ENCODE measurements around the gene UBASH3A.

Gene UBASH3A

GRCh38 chr21:42396799-42397745, 6.6 kb upstream of the UBASH3A start:
- Histone ChIP-seq H3K4me3 (ENCODE audit: low read depth in 1 of 2, low read length in 2 of 2) (no peak overlapping the region), H3K36me3 (ENCODE audit: control insufficient read depth in 1 of 2, insufficient read depth in 2 of 2, low read length in 2 of 2) (no peaks in the 10 kb centered on the region), H3K27ac (ENCODE audit: low read depth, low read length) (no peak overlapping the region), H3K9me3 (ENCODE audit: control insufficient read depth in 1 of 2, low read length in 2 of 2) (no peaks in the 10 kb centered on the region), H3K9ac (ENCODE audit: low read depth in 1 of 2, low read length in 2 of 2) (no peak overlapping the region), H3K4me1 (ENCODE audit: control insufficient read depth in 1 of 2, insufficient read depth in 2 of 2, low read length in 2 of 2) (peaks cover 5 to 7% of the 10 kb centered on the region in 2 donors), H3K27me3 (ENCODE audit: control insufficient read depth in 1 of 2, insufficient read depth in 2 of 2, low read length in 2 of 2) (no peaks in the 10 kb centered on the region)

GRCh38 chr21:42397746-42398394, 5.8 kb upstream of the UBASH3A start:
- Histone ChIP-seq H3K27me3 (ENCODE audit: control insufficient read depth in 1 of 2, insufficient read depth in 2 of 2, low read length in 2 of 2) (no peaks in the 10 kb centered on the region), H3K4me1 (ENCODE audit: control insufficient read depth in 1 of 2, insufficient read depth in 2 of 2, low read length in 2 of 2) (peaks cover 5 to 9% of the 10 kb centered on the region in 2 donors), H3K4me3 (ENCODE audit: low read depth in 1 of 2, low read length in 2 of 2) (no peak overlapping the region), H3K36me3 (ENCODE audit: control insufficient read depth in 1 of 2, insufficient read depth in 2 of 2, low read length in 2 of 2) (no peaks in the 10 kb centered on the region), H3K9ac (ENCODE audit: low read depth in 1 of 2, low read length in 2 of 2) (no peak overlapping the region), H3K27ac (ENCODE audit: low read depth, low read length) (no peak overlapping the region), H3K9me3 (ENCODE audit: control insufficient read depth in 1 of 2, low read length in 2 of 2) (no peaks in the 10 kb centered on the region)

- Histone ChIP-seq H3K36me3 (ENCODE audit: control insufficient read depth in 1 of 2, insufficient read depth in 2 of 2, low read length in 2 of 2) (no peaks in the 10 kb centered on the region), H3K27ac (ENCODE audit: low read depth, low read length) (no peak overlapping the region), H3K27me3 (ENCODE audit: control insufficient read depth in 1 of 2, insufficient read depth in 2 of 2, low read length in 2 of 2) (no peaks in the 10 kb centered on the region), H3K4me1 (ENCODE audit: control insufficient read depth in 1 of 2, insufficient read depth in 2 of 2, low read length in 2 of 2) (peaks cover 5 to 9% of the 10 kb centered on the region in 2 donors), H3K4me3 (ENCODE audit: low read depth in 1 of 2, low read length in 2 of 2) (no peak overlapping the region), H3K9me3 (ENCODE audit: control insufficient read depth in 1 of 2, low read length in 2 of 2) (no peaks in the 10 kb centered on the region), H3K9ac (ENCODE audit: low read depth in 1 of 2, low read length in 2 of 2) (no peak overlapping the region)
Measured at GRCh38 chr21:42398436-42399028, 5.2 kb upstream of the UBASH3A start.

- Histone ChIP-seq H3K36me3 (ENCODE audit: control insufficient read depth in 1 of 2, insufficient read depth in 2 of 2, low read length in 2 of 2) (no peaks in the 10 kb centered on the region), H3K27me3 (ENCODE audit: control insufficient read depth in 1 of 2, insufficient read depth in 2 of 2, low read length in 2 of 2) (no peaks in the 10 kb centered on the region), H3K9me3 (ENCODE audit: control insufficient read depth in 1 of 2, low read length in 2 of 2) (no peaks in the 10 kb centered on the region), H3K9ac (ENCODE audit: low read depth in 1 of 2, low read length in 2 of 2) (no peak overlapping the region), H3K4me1 (ENCODE audit: control insufficient read depth in 1 of 2, insufficient read depth in 2 of 2, low read length in 2 of 2) (peaks cover 5 to 9% of the 10 kb centered on the region in 2 donors), H3K27ac (ENCODE audit: low read depth, low read length) (no peak overlapping the region), H3K4me3 (ENCODE audit: low read depth in 1 of 2, low read length in 2 of 2) (no peak overlapping the region)
Measured at GRCh38 chr21:42400525-42400924, 3.2 kb upstream of the UBASH3A start.

- Histone ChIP-seq H3K36me3 (ENCODE audit: control insufficient read depth in 1 of 2, insufficient read depth in 2 of 2, low read length in 2 of 2) (no peaks in the 10 kb centered on the region), H3K4me3 (ENCODE audit: low read depth in 1 of 2, low read length in 2 of 2) (no peak overlapping the region), H3K27me3 (ENCODE audit: control insufficient read depth in 1 of 2, insufficient read depth in 2 of 2, low read length in 2 of 2) (no peaks in the 10 kb centered on the region), H3K4me1 (ENCODE audit: control insufficient read depth in 1 of 2, insufficient read depth in 2 of 2, low read length in 2 of 2) (peaks cover 5 to 9% of the 10 kb centered on the region in 2 donors), H3K27ac (ENCODE audit: low read depth, low read length) (no peak overlapping the region), H3K9ac (ENCODE audit: low read depth in 1 of 2, low read length in 2 of 2) (no peak overlapping the region), H3K9me3 (ENCODE audit: control insufficient read depth in 1 of 2, low read length in 2 of 2) (no peaks in the 10 kb centered on the region)
Measured at GRCh38 chr21:42401154-42401553, 2.5 kb upstream of the UBASH3A start.

GRCh38 chr21:42401820-42402251, 1.9 kb upstream of the UBASH3A start:
- H3K27me3 ChIP-seq (ENCODE audit: control insufficient read depth in 1 of 2, insufficient read depth in 2 of 2, low read length in 2 of 2): peaks cover 0 to 2% of the 10 kb centered on the region in 2 donors
- H3K4me3 ChIP-seq (ENCODE audit: low read depth in 1 of 2, low read length in 2 of 2): no peak overlapping the region
- H3K9me3 ChIP-seq (ENCODE audit: control insufficient read depth in 1 of 2, low read length in 2 of 2): no peaks in the 10 kb centered on the region
- H3K4me1 ChIP-seq (ENCODE audit: control insufficient read depth in 1 of 2, insufficient read depth in 2 of 2, low read length in 2 of 2): peaks cover 5 to 9% of the 10 kb centered on the region in 2 donors
- H3K36me3 ChIP-seq (ENCODE audit: control insufficient read depth in 1 of 2, insufficient read depth in 2 of 2, low read length in 2 of 2): no peaks in the 10 kb centered on the region
- H3K27ac ChIP-seq (ENCODE audit: low read depth, low read length): no peak overlapping the region
- H3K9ac ChIP-seq (ENCODE audit: low read depth in 1 of 2, low read length in 2 of 2): no peak overlapping the region

- H3K9ac ChIP-seq (ENCODE audit: low read depth in 1 of 2, low read length in 2 of 2): no peak overlapping the region
- peak overlapping the region; percentile 17 to 54 for H3K4me3 ChIP-seq (ENCODE audit: low read depth in 1 of 2, low read length in 2 of 2)
- no peaks in the 10 kb centered on the region for H3K9me3 ChIP-seq (ENCODE audit: control insufficient read depth in 1 of 2, low read length in 2 of 2)
- no peak overlapping the region for H3K27ac ChIP-seq (ENCODE audit: low read depth, low read length)
- peaks cover 0 to 4% of the 10 kb centered on the region in 2 donors for H3K27me3 ChIP-seq (ENCODE audit: control insufficient read depth in 1 of 2, insufficient read depth in 2 of 2, low read length in 2 of 2)
- peaks cover 0 to 9% of the 10 kb centered on the region in 2 donors for H3K4me1 ChIP-seq (ENCODE audit: control insufficient read depth in 1 of 2, insufficient read depth in 2 of 2, low read length in 2 of 2)
- H3K36me3 ChIP-seq (ENCODE audit: control insufficient read depth in 1 of 2, insufficient read depth in 2 of 2, low read length in 2 of 2): no peaks in the 10 kb centered on the region
Measured at GRCh38 chr21:42404539-42404938, 837 bp downstream of the UBASH3A start.

- H3K4me3 ChIP-seq (ENCODE audit: low read depth in 1 of 2, low read length in 2 of 2): peak overlapping the region; percentile 31 to 57
- H3K27me3 ChIP-seq (ENCODE audit: control insufficient read depth in 1 of 2, insufficient read depth in 2 of 2, low read length in 2 of 2): peaks cover 0 to 4% of the 10 kb centered on the region in 2 donors
- H3K4me1 ChIP-seq (ENCODE audit: control insufficient read depth in 1 of 2, insufficient read depth in 2 of 2, low read length in 2 of 2): peaks cover 0 to 9% of the 10 kb centered on the region in 2 donors
- peak overlapping the region in 1 of 2 donors; percentile 47 for H3K9ac ChIP-seq (ENCODE audit: low read depth in 1 of 2, low read length in 2 of 2)
- H3K27ac ChIP-seq (ENCODE audit: low read depth, low read length): no peak overlapping the region
- no peaks in the 10 kb centered on the region for H3K9me3 ChIP-seq (ENCODE audit: control insufficient read depth in 1 of 2, low read length in 2 of 2)
- no peaks in the 10 kb centered on the region for H3K36me3 ChIP-seq (ENCODE audit: control insufficient read depth in 1 of 2, insufficient read depth in 2 of 2, low read length in 2 of 2)
Measured at GRCh38 chr21:42405064-42406013, 1.6 kb downstream of the UBASH3A start.

- Histone ChIP-seq H3K9me3 (ENCODE audit: control insufficient read depth in 1 of 2, low read length in 2 of 2) (no peaks in the 10 kb centered on the region), H3K9ac (ENCODE audit: low read depth in 1 of 2, low read length in 2 of 2) (peak overlapping the region in 1 of 2 donors; percentile 47), H3K4me1 (ENCODE audit: control insufficient read depth in 1 of 2, insufficient read depth in 2 of 2, low read length in 2 of 2) (peaks cover 0 to 9% of the 10 kb centered on the region in 2 donors), H3K27me3 (ENCODE audit: control insufficient read depth in 1 of 2, insufficient read depth in 2 of 2, low read length in 2 of 2) (peaks cover 0 to 4% of the 10 kb centered on the region in 2 donors), H3K27ac (ENCODE audit: low read depth, low read length) (no peak overlapping the region), H3K4me3 (ENCODE audit: low read depth in 1 of 2, low read length in 2 of 2) (peak overlapping the region; percentile 31 to 37), H3K36me3 (ENCODE audit: control insufficient read depth in 1 of 2, insufficient read depth in 2 of 2, low read length in 2 of 2) (peaks cover 0 to under 1% of the 10 kb centered on the region in 2 donors)
Measured at GRCh38 chr21:42406201-42406621, 2.5 kb downstream of the UBASH3A start.

All from duodenal mucosa (tissue), 2 donors.